GM19035 (cell line): ENCODE data around the gene PFAS.
A peak's percentile ranks its signal among the peaks of the same experiment; 100 is the strongest.
"Not testable (repeated sequence)": the region's sequence is repeated elsewhere in the genome, so short reads cannot be mapped to it uniquely, and the experiment has no call there.

Experiments used
- ATAC-seq: cut with Tn5 transposase; IDR thresholded peaks from one replicate; pipeline ENCODE4 v1.9.1; 2021; ENCODE audit not compliant: unreplicated experiment

Gene PFAS

DNA sequence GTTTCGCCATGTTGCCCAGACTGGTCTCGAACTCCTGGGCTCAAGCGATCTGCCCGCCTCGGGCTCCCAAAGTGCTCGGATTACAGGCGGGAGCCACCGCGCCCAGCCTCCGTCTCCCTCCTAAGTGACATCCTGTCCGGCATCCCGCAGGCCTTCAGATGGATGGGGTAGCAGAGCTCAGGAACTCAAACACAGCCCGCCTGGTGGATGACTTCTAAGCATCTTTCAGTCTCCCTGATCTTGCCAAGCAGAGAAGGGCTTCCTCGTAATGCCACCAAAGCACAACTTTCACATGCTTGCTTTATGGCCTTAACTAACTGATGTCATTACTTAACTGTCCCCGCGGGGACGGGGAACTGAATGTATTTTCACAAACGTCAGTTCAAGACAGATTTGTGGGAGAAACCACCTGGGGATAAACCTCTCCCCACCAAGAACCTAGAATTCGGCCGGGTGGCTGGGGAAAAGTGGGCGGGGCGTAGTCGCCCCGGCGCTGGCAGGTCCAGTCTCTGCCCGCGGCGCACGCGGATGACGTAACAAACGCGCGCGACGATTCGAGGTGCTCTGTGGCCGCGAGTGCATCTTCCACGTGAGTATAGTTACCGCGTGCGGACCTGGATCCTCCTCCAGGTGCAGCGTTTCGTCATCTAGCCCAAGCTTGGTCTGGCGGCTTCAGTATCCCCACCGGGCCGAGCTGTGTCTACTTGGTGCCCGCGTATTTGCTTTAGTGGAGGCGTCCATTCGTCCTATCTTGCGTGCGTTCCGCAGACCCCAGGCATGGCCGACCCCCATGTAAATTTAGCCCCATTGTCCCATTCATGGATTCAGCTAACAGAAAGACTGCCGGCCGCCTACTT lies at the start of gene PFAS:
TSS of gene PFAS (plus strand) at position 539 of the 857 bp plus-strand sequence. CDS start 4,649 bp downstream, outside the sequence.
- peak; percentile 55 for ATAC-seq

DNA sequence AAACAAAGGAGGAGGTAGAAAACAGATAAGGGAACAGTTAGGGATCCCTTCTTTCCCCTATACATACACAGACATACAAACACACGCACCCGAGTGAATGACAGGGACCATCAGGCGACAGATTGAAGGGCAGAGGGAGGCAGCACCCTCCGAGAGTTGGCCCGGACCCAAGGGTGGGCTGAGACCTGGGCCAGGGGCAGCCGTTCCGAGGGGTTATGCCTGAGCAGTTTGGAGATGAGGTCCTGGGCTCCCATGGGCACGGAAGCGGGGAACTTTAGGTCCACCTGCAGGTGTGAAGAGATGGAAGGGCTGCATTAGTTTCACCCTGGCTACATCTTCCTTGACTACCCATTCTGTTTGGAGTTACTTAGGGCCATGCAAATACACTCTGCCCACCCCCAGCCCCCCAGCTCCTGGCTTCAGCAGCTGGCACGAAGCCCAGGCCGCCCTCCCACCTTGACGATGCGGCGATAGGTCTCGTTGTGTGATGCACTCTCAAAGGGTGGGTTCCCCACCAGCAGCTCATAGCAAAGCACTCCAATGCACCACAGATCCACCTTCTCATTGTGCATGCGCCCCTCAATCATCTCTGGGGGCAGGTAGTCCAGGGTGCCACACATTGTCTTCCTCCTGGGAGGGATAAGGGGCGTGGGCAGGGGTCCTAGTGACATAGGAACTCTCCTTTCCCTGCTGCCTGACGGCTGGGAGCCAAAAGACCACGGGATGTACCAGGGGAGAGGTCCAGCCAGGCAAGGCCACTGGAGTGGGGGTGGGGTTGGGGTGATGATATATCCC lies 44.1 kb upstream of the PFAS start:
- ATAC-seq: no peak

DNA sequence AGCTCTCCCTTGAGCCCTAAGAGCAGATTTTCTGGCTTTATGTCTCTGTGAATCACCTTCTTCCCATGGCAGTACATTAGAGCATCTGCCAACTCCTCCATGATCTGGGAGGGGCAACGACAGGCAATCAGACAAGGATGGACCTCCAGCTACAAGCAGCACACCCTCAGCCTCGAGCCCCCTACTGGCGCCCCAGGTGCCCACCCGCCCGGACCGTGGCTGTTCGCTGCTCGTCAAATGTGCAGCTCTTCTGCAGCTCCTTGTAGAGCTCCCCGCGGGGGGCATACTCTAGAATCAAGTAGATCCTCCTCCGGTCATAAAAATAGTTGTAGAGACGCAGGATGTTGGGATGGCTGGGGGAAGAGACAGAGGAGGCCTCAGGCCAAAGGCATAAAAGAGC lies 42.6 kb upstream of the PFAS start:
- no peak for ATAC-seq

- peak; percentile 90 for ATAC-seq
These were observed 39.0 kb upstream of the PFAS start, which contains the start of gene AURKB for GRCh38 chr17:8209907-8210760. Gene AURKB, minus strand, starts transcription at chr17:8210575. Its CDS starts 351 bp downstream, at chr17:8210224.

DNA sequence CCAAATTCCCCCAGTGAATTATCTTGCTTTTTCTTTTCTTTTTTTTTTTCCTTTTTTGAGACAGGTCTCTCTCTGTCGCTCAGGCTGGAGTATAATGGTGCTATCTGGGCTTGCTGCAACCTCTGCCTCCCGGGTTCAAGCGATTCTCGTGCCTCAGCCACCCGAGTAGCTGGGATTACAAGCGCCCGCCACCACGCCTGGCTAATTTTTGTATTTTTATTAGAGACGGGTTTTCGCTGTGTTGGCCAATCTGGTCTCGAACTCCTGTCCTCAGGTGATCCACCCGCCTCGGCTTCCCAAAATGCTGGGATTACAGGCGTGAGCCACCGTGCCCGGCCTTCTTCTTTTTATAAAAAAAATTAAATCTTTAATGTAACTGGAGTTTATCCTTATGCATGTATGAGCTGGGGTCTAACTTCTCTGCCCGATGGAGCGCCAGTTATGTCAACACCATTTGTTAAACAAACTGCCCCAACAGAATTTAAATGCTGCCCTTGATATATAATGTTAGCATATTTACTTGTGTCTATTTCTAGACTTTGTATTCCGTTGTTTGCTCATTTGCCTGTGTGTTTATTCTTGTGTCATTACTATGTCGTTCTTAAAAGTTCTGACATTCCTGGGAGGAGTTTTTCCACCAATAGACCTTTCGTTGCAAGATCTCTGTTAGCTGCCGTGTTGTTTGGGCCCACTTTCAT lies 38.2 kb upstream of the PFAS start:
- no peak for ATAC-seq

GRCh38 chr17:8212312-8213180 lies 36.5 kb upstream of the PFAS start:
- no peak for ATAC-seq

GRCh38 chr17:8214000-8214399 lies 35.1 kb upstream of the PFAS start:
- not testable (repeated sequence) for ATAC-seq

GRCh38 chr17:8220783-8221662 lies 28.1 kb upstream of the PFAS start:
- no peak for ATAC-seq

GRCh38 chr17:8221663-8222379 lies 27.3 kb upstream of the PFAS start:
- ATAC-seq: peak; percentile 52

GRCh38 chr17:8222380-8222629 lies 26.8 kb upstream of the PFAS start:
- peak; percentile 31 for ATAC-seq

GRCh38 chr17:8222630-8223355 lies 26.3 kb upstream of the PFAS start:
- peak; percentile 44 for ATAC-seq

GRCh38 chr17:8223356-8224126 lies 25.5 kb upstream of the PFAS start:
- no peak for ATAC-seq

- no peak for ATAC-seq
These were observed 23.9 kb upstream of the PFAS start for GRCh38 chr17:8224891-8225812.

GRCh38 chr17:8225813-8226535 lies 23.1 kb upstream of the PFAS start:
- no peak for ATAC-seq
